GM21515 (cell line): ENCODE data around the gene IQCM.
"Not testable (repeated sequence)": the region's sequence is repeated elsewhere in the genome, so short reads cannot be mapped to it uniquely, and the experiment has no call there.

Experiments
- ATAC-seq: cut with Tn5 transposase; IDR thresholded peaks from one replicate; pipeline ENCODE4 v1.9.1; 2021; ENCODE audit not compliant: unreplicated experiment

The IQCM gene

GRCh38 chr4:149595500-149595899 lies 220.1 kb downstream of the IQCM start:
- ATAC-seq = no peak

GRCh38 chr4:149589826-149590225 lies 225.8 kb downstream of the IQCM start:
- no peak for ATAC-seq

GRCh38 chr4:149584722-149585121 lies 230.9 kb downstream of the IQCM start:
- no peak for ATAC-seq

GRCh38 chr4:149574971-149575370 lies 240.7 kb downstream of the IQCM start:
- no peak for ATAC-seq

GRCh38 chr4:149572716-149573115 lies 242.9 kb downstream of the IQCM start:
- no peak for ATAC-seq

- no peak for ATAC-seq
Observed at GRCh38 chr4:149555799-149556198, 259.8 kb downstream of the IQCM start.

GRCh38 chr4:149555146-149555545 lies 260.5 kb downstream of the IQCM start:
- no peak for ATAC-seq

GRCh38 chr4:149553959-149554520 lies 261.6 kb downstream of the IQCM start:
- ATAC-seq = no peak

- no peak for ATAC-seq
Observed at GRCh38 chr4:149552601-149553000, 263.0 kb downstream of the IQCM start.

- ATAC-seq = no peak
Observed at GRCh38 chr4:149549911-149550310, 265.7 kb downstream of the IQCM start.

GRCh38 chr4:149534779-149535178 lies 280.9 kb downstream of the IQCM start:
- no peak for ATAC-seq

GRCh38 chr4:149531861-149532260 lies 283.8 kb downstream of the IQCM start:
- no peak for ATAC-seq

GRCh38 chr4:149523039-149523438 lies 292.6 kb downstream of the IQCM start:
- no peak for ATAC-seq

- ATAC-seq = no peak
Observed at GRCh38 chr4:149521611-149522425, 293.8 kb downstream of the IQCM start.

- ATAC-seq = no peak
Observed at GRCh38 chr4:149518471-149518870, 297.2 kb downstream of the IQCM start.

GRCh38 chr4:149513081-149513480 lies 302.6 kb downstream of the IQCM start:
- no peak for ATAC-seq

- ATAC-seq = no peak
Observed at GRCh38 chr4:149512501-149512900, 303.1 kb downstream of the IQCM start.

GRCh38 chr4:149511558-149512298 lies 303.9 kb downstream of the IQCM start:
- ATAC-seq = no peak

GRCh38 chr4:149507309-149507708 lies 308.3 kb downstream of the IQCM start:
- not testable (repeated sequence) for ATAC-seq

GRCh38 chr4:149500806-149501205 lies 314.8 kb downstream of the IQCM start:
- ATAC-seq = no peak

- ATAC-seq = no peak
Observed at GRCh38 chr4:149499726-149500125, 315.9 kb downstream of the IQCM start.

GRCh38 chr4:149498246-149498645 lies 317.4 kb downstream of the IQCM start:
- ATAC-seq = no peak
